Left renal cortex interstitium (tissue), 4 donors: ENCODE results near the gene PIAS1. TPM values are rescaled to one million over a fixed set of nuclear protein-coding genes. Genes with fewer than 3 reads are reported as not detected.

Experiments used
- DNase-seq, 4 donors: peaks; one replicate each; pipeline ENCODE4 v3.0.0-alpha.2; 2013; ENCODE audit warnings: low read depth in 4 of 4, low spot score in 2 of 4, missing footprints in 1 of 4
- polyA plus RNA-seq, 4 donors: library from polyadenylated mRNA; unstranded; fragments of 120-200 nt; gene quantifications; one replicate each; pipeline ENCODE4 v1.2.1, GENCODE V29; 2013; ENCODE audit not compliant: insufficient read length in 4 of 4

Gene PIAS1
- polyA plus RNA-seq, 4 donors, result 36.9 to 55.5 (median 47.8) TPM

- DNase-seq, result no peak
Measured at GRCh38 chr15:68173119-68173518, 119.0 kb downstream of the PIAS1 start.

GRCh38 chr15:68175526-68175925 is 121.4 kb downstream of the PIAS1 start:
- no peak for DNase-seq

- DNase-seq, result no peak
Measured at GRCh38 chr15:68176601-68177000, 122.5 kb downstream of the PIAS1 start.

GRCh38 chr15:68177742-68178141 is 123.6 kb downstream of the PIAS1 start:
- no peak for DNase-seq

GRCh38 chr15:68183616-68184315 is 129.7 kb downstream of the PIAS1 start:
- no peak for DNase-seq

- no peak for DNase-seq
Measured at GRCh38 chr15:68184616-68185480, 130.7 kb downstream of the PIAS1 start.

- no peak for DNase-seq
Measured at GRCh38 chr15:68186671-68187397, 132.7 kb downstream of the PIAS1 start.

GRCh38 chr15:68187559-68187958 is 133.4 kb downstream of the PIAS1 start:
- no peak for DNase-seq

GRCh38 chr15:68188647-68189046 is 134.5 kb downstream of the PIAS1 start:
- no peak for DNase-seq

GRCh38 chr15:68190048-68190447 is 135.9 kb downstream of the PIAS1 start:
- DNase-seq, result no peak

- no peak for DNase-seq
Measured at GRCh38 chr15:68191555-68191954, 137.4 kb downstream of the PIAS1 start.

GRCh38 chr15:68192117-68192516 is 138.0 kb downstream of the PIAS1 start:
- no peak for DNase-seq

GRCh38 chr15:68192804-68193486 is 138.8 kb downstream of the PIAS1 start:
- no peak for DNase-seq

GRCh38 chr15:68195336-68196112 is 141.4 kb downstream of the PIAS1 start:
- DNase-seq, result no peak

- DNase-seq, result no peak
Measured at GRCh38 chr15:68196445-68197169, 142.5 kb downstream of the PIAS1 start.

GRCh38 chr15:68197170-68197492 is 143.0 kb downstream of the PIAS1 start:
- DNase-seq, result no peak

GRCh38 chr15:68197661-68198437 is 143.7 kb downstream of the PIAS1 start:
- DNase-seq, result no peak

- no peak for DNase-seq
Measured at GRCh38 chr15:68199340-68199739, 145.2 kb downstream of the PIAS1 start.
